Tibial nerve (tissue), 4 donors: ENCODE data around the gene NXPH3. TPM values are rescaled to one million over a fixed set of nuclear protein-coding genes. Genes with fewer than 3 reads are reported as not detected.

Experiments
- total RNA-seq, 4 donors: library from RNA; depleted of rRNA; stranded (reverse); fragments of >200 nt; gene quantifications; one replicate each; pipeline ENCODE4 v1.1.0, GENCODE V29; 2016

NXPH3 gene
- total RNA-seq, 4 donors from 2014 or later, result 5.4 to 21.9 (median 11.4) TPM

Other genes with a start within 250 kb of the NXPH3 start
- gene ZNF652, start 213.6 kb upstream of the NXPH3 start, total RNA-seq, result 10 to 100 TPM; 35.7 to 58.6 (median 43.9) TPM
- 100 to 1,000 TPM in 1 of 4 donors, 10 to 100 TPM in 3; 83.5 to 114 (median 90.4) TPM for gene PHB1, start 161.0 kb upstream of the NXPH3 start, total RNA-seq
- gene NGFR, start 80.6 kb upstream of the NXPH3 start, total RNA-seq, result 100 to 1,000 TPM; 205 to 279 (median 238) TPM
- 10 to 100 TPM; 58.1 to 72.6 (median 66.6) TPM for gene SPOP, start 102.2 kb downstream of the NXPH3 start, total RNA-seq
- 10 to 100 TPM; 29.6 to 46.5 (median 42.8) TPM for gene SLC35B1, start 132.1 kb downstream of the NXPH3 start, total RNA-seq
- 10 to 100 TPM; 12.9 to 23.1 (median 18.3) TPM for gene FAM117A, start 188.3 kb downstream of the NXPH3 start, total RNA-seq
- gene KAT7, start 212.8 kb downstream of the NXPH3 start, total RNA-seq, result 10 to 100 TPM; 31.6 to 45.6 (median 42.0) TPM